A549 (cell line): ENCODE results near the gene ADAMTS14. TPM values are rescaled to one million over a fixed set of nuclear protein-coding genes. Genes with fewer than 3 reads are reported as not detected.

ENCODE experiments used
- ATAC-seq, 2 experiments: fragments of 200-7000 bp in 1 of 2; fragments of >200 bp in 1 of 2; cut with Nextera tagmentation in 1 of 2; cut with Tn5 transposase in 1 of 2; 3 replicates each; pipeline versions ENCODE4 v1.8.0 to v1.9.1; 2018 to 2020; ENCODE audit warnings: mild to moderate bottlenecking in 1 of 2, moderate library complexity in 1 of 2
- CTCF ChIA-PET: fragments of 300-600 bp; sonication (Branson Sonifier 250); formaldehyde crosslinking; extraction: SDS; loops from one replicate; lab custom pipeline; 2021; ENCODE audit warnings: antibody characterized with exemption, inconsistent platforms; lab: Yijun Ruan, JAX
- POLR2A ChIA-PET: fragments of 350-600 bp; formaldehyde crosslinking; extraction: SDS; loops from one replicate; lab custom pipeline; 2021; ENCODE audit warnings: antibody characterized with exemption, inconsistent platforms; lab: Yijun Ruan, JAX
- DNase-seq, 2 experiments: peaks; one replicate each; pipeline versions ENCODE4 v3.0.0 to v3.0.0-alpha.2; 2011 to 2016; ENCODE audit warnings: low read depth in 1 of 2, low spot score in 1 of 2
- FAIRE-seq: peaks from 2 replicates; lab custom pipeline; 2011; peaks lifted over from hg19 to GRCh38; lab: Jason Lieb, UNC
- H3K27ac ChIP-seq, 2 experiments: fragments of >200 bp; sonication (Bioruptor Twin); formaldehyde crosslinking; 3 replicates each; pipeline ENCODE4 v1.5.1; 2016 to 2017
- H3K4me1 ChIP-seq: fragments of >200 bp; sonication (Bioruptor Twin); formaldehyde crosslinking; 3 replicates; pipeline ENCODE4 v1.6.1; 2016
- H3K4me2 ChIP-seq: fragments of >200 bp; sonication (Bioruptor Twin); formaldehyde crosslinking; 3 replicates; pipeline ENCODE4 v1.6.1; 2016
- H3K4me3 ChIP-seq: fragments of >200 bp; sonication (Bioruptor Twin); formaldehyde crosslinking; 3 replicates; pipeline ENCODE4 v1.5.1; 2016
- H3K9me3 ChIP-seq: fragments of >200 bp; sonication (Bioruptor Twin); formaldehyde crosslinking; 3 replicates; pipeline ENCODE4 v1.6.1; 2016
- CBX2 ChIP-seq: fragments of 200-600 bp; sonication (generic); IDR thresholded peaks from 2 replicates; pipeline ENCODE4 v1.6.1; 2016; ENCODE audit warnings: low read depth, mild to moderate bottlenecking, borderline replicate concordance
- CHD2 ChIP-seq: fragments of 150-350 bp; IDR thresholded peaks from 2 replicates; pipeline ENCODE4 v1.6.1; 2014; ENCODE audit warnings: low read length; ENCODE audit not compliant: partially characterized antibody
- CHD4 ChIP-seq: fragments of 200-600 bp; sonication (generic); IDR thresholded peaks from 2 replicates; pipeline ENCODE4 v1.6.1; 2016; ENCODE audit warnings: antibody characterized with exemption, mild to moderate bottlenecking, borderline replicate concordance
- EHF ChIP-seq: fragments of 250-450 bp; sonication (Bioruptor Pico); IDR thresholded peaks from 2 replicates; pipeline ENCODE4 v1.5.0; 2020; ENCODE audit warnings: mild to moderate bottlenecking
- EP300 ChIP-seq, 2 experiments: fragments of >200 bp; sonication (Bioruptor Twin); formaldehyde crosslinking; IDR thresholded peaks; 2 replicates in 1 of 2; 3 replicates in 1 of 2; pipeline ENCODE4 v1.6.1; 2016 to 2017
- FOSB ChIP-seq: fragments of 250-450 bp; sonication (Bioruptor Pico); IDR thresholded peaks from 2 replicates; pipeline ENCODE4 v1.5.0; 2020; ENCODE audit warnings: mild to moderate bottlenecking, moderate library complexity
- FOSL2 ChIP-seq, 2 experiments: fragments of 450-650 bp in 1 of 2; fragments of >200 bp in 1 of 2; sonication (Bioruptor Twin) in 1 of 2; formaldehyde crosslinking; IDR thresholded peaks; 2 replicates each; pipeline versions ENCODE4 v1.5.0 to v1.6.1; 2016 to 2020; ENCODE audit warnings: mild to moderate bottlenecking in 1 of 2, moderate library complexity in 1 of 2
- GATA3 ChIP-seq: IDR thresholded peaks from 2 replicates; pipeline ENCODE4 v1.6.1; 2012; ENCODE audit warnings: borderline replicate concordance
- HOXA7 ChIP-seq: fragments of 250-450 bp; sonication (Bioruptor Pico); IDR thresholded peaks from 2 replicates; pipeline ENCODE4 v1.5.0; 2020; ENCODE audit warnings: mild to moderate bottlenecking, moderate library complexity
- HOXB13 ChIP-seq: fragments of 250-450 bp; sonication (Bioruptor Pico); IDR thresholded peaks from 2 replicates; pipeline ENCODE4 v1.5.0; 2020; ENCODE audit warnings: low read depth, mild to moderate bottlenecking, moderate library complexity
- HOXB5 ChIP-seq: fragments of 250-450 bp; sonication (Bioruptor Pico); IDR thresholded peaks from 2 replicates; pipeline ENCODE4 v1.5.0; 2020; ENCODE audit warnings: mild to moderate bottlenecking, moderate library complexity
- KDM5A ChIP-seq: fragments of 200-600 bp; sonication (generic); IDR thresholded peaks from 2 replicates; pipeline ENCODE4 v1.6.1; 2016; ENCODE audit warnings: antibody characterized with exemption, mild to moderate bottlenecking
- MYC ChIP-seq: IDR thresholded peaks from 2 replicates; pipeline ENCODE4 v1.6.1; 2012; ENCODE audit warnings: mild to moderate bottlenecking, inconsistent platforms, low read length, improper control_type of control experiment, borderline replicate concordance
- NPAS2 ChIP-seq: fragments of 250-450 bp; sonication (Bioruptor Pico); IDR thresholded peaks from 2 replicates; pipeline ENCODE4 v1.8.0; 2022; ENCODE audit warnings: mild to moderate bottlenecking, moderate library complexity, borderline replicate concordance
- POLR2A ChIP-seq: IDR thresholded peaks from 2 replicates; pipeline ENCODE4 v1.6.1; 2012; ENCODE audit warnings: mild to moderate bottlenecking, low read length
- RAD21 ChIP-seq, 2 experiments: fragments of >200 bp in 1 of 2; sonication (Bioruptor Twin) in 1 of 2; formaldehyde crosslinking in 1 of 2; IDR thresholded peaks in 1 of 2; conservative IDR thresholded peaks in 1 of 2; 2 replicates in 1 of 2; 3 replicates in 1 of 2; pipeline ENCODE4 v1.6.1; 2012 to 2018; ENCODE audit warnings: inconsistent platforms in 1 of 2
- RARB ChIP-seq: fragments of 250-450 bp; sonication (Bioruptor Pico); IDR thresholded peaks from 2 replicates; pipeline ENCODE4 v1.8.0; 2021; ENCODE audit warnings: mild to moderate bottlenecking, moderate library complexity
- RCOR1 ChIP-seq: fragments of 150-350 bp; IDR thresholded peaks from 2 replicates; pipeline ENCODE4 v1.6.1; 2014; ENCODE audit warnings: antibody characterized with exemption, low read length, low read depth
- SMC3 ChIP-seq: fragments of >200 bp; sonication (Bioruptor Twin); formaldehyde crosslinking; IDR thresholded peaks from 3 replicates; pipeline ENCODE4 v1.6.1; 2018; ENCODE audit warnings: inconsistent platforms
- SREBF2 ChIP-seq: fragments of 450-650 bp; IDR thresholded peaks from 2 replicates; pipeline ENCODE4 v1.6.1; 2014; ENCODE audit warnings: mild to moderate bottlenecking, moderate library complexity
- ZC3H11A ChIP-seq: fragments of 450-650 bp; IDR thresholded peaks from 2 replicates; pipeline ENCODE4 v1.6.1; 2014; ENCODE audit warnings: antibody characterized with exemption, mild to moderate bottlenecking
- ZFP36 ChIP-seq: fragments of 450-650 bp; IDR thresholded peaks from 2 replicates; pipeline ENCODE4 v1.6.1; 2014; ENCODE audit warnings: borderline replicate concordance; ENCODE audit not compliant: partially characterized antibody
- ZSCAN20 ChIP-seq: fragments of 250-450 bp; sonication (Bioruptor Pico); IDR thresholded peaks from 2 replicates; pipeline ENCODE4 v1.8.0; 2022; ENCODE audit warnings: mild to moderate bottlenecking, moderate library complexity
- WGBS: methylation state at CpG from one replicate; pipeline ENCODE4 v1.1.6; 2017; ENCODE audit errors: missing lambda C conversion rate; 5-methylcytosine and 5-hydroxymethylcytosine counted together
- polyA plus RNA-seq, 4 experiments: library from polyadenylated mRNA; depleted of rRNA in 3 of 4; stranded (reverse); fragments of >200 nt; fragmentation: RNase III in 1 of 4; extraction: RNeasy Plus Mini Kit Qiagen cat#74134 plus additional on column Dnase treatment in 1 of 4; gene quantifications; 2 replicates in 3 of 4; 3 replicates in 1 of 4; pipeline ENCODE4 v1.2.3, GENCODE V29; 2011 to 2017
- TF ChIP-seq, protein P1 (sequence below): IDR thresholded peaks from 2 replicates; pipeline ENCODE4 v1.6.1; 2012
- TF ChIP-seq, protein P2 (sequence below): fragments of 250-450 bp; sonication (Bioruptor Pico); IDR thresholded peaks from 2 replicates; pipeline ENCODE4 v1.5.0; 2021; ENCODE audit warnings: mild to moderate bottlenecking, moderate library complexity, borderline replicate concordance
- TF ChIP-seq, protein P3 (sequence below): fragments of >200 bp; sonication (Bioruptor Twin); formaldehyde crosslinking; IDR thresholded peaks from 2 replicates; pipeline ENCODE4 v1.6.1; 2016
- TF ChIP-seq, protein P4 (sequence below): fragments of 250-450 bp; sonication (Bioruptor Pico); IDR thresholded peaks from 2 replicates; pipeline ENCODE4 v1.5.0; 2020; ENCODE audit warnings: low read depth, mild to moderate bottlenecking, moderate library complexity
- TF ChIP-seq, protein P5 (sequence below): fragments of >200 bp; sonication (Bioruptor Twin); formaldehyde crosslinking; IDR thresholded peaks from 3 replicates; pipeline ENCODE4 v1.6.1; 2016
- TF ChIP-seq, protein P6 (sequence below): fragments of 200-600 bp; sonication (generic); IDR thresholded peaks from 2 replicates; pipeline ENCODE4 v1.6.1; 2016; ENCODE audit warnings: antibody characterized with exemption, mild to moderate bottlenecking, moderate library complexity
- TF ChIP-seq, protein P7 (sequence below): fragments of 450-650 bp; IDR thresholded peaks from 2 replicates; pipeline ENCODE4 v1.6.1; 2014; ENCODE audit warnings: antibody characterized with exemption
- TF ChIP-seq, protein P8 (sequence below): IDR thresholded peaks from 2 replicates; pipeline ENCODE4 v1.6.1; 2012

The ADAMTS14 gene
- polyA plus RNA-seq, 2 of the 4 experiments (the other 2 are of a cell fraction): 0.03 TPM; not detected in 1

DNA sequence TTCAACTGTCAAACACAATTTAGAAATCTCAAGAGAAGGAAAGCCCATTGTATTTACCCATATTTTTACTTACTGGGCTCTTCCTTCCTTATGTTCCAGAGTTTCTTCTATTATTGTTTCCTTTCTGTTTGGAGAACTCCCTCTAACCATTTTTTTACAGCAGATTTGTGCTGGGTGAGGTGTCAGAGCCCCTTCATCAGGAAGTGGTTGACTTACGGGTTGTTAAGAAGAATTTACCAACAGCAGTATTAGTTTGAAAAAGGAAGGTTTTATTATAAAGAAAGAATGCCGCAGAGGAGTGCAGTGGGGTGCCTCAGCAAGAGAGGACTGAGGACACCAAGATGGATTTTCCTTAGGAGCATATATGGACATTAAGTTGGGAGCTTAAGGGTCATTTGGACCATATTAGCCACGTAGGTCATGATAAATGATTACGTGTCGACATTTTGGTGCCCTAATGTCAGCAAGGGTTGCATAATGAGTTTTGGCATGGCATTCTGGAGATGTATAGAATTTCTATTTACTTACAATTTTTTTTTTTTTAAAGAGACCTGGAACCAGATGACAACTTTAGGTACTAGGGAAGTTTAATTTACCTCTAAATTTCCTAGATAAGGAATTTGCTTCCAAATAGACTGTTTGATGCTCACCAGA lies 119.2 kb downstream of the ADAMTS14 start:
- WGBS: 39% methylated on average over 5 of the region's 5 CpGs
- CTCF ChIA-PET: interaction anchor here (1.0 kb wide), 1 partner anchor 233 kb away, joined by 3 read pairs; no protein-coding TSS in a partner anchor
- no peak overlapping the region for H3K4me3 ChIP-seq

DNA sequence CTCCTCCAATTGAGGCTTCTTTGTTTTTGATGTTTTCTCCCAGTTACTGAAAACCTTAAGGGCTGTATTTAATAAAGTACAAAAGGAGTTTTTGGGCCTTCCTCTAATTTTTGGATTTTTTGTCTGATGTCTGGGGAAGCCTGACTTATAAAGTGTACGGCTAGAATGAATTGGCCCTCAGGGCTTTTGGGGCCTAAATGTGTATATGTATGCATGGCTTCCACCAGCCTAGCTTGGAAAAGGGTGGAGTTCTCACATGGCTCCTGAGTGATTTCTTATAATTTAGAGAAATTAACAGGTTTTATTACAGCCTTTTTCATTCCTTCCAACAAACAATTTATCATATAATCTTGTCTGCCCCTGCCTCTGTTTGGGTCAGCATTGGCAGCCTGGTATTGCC lies 123.3 kb downstream of the ADAMTS14 start:
- no peaks in the 10 kb centered on the region for H3K4me1 ChIP-seq
- 79% methylated on average over 1 of the region's 1 CpG for WGBS
- no peak overlapping the region for H3K4me3 ChIP-seq
- CTCF ChIA-PET: interaction anchor here (1.4 kb wide), 1 partner anchor 37 kb away, joined by 3 read pairs; no protein-coding TSS in a partner anchor
- no peak for DNase-seq
- POLR2A ChIA-PET: no interaction called here
- ATAC-seq: no peak
- no peak overlapping the region for H3K4me2 ChIP-seq
- no peak overlapping the region for H3K27ac ChIP-seq
- FAIRE-seq: no peak
- no peaks in the 10 kb centered on the region; the same call in 2 of the 3 replicates for H3K9me3 ChIP-seq
- TF ChIP-seq, protein P1, sequence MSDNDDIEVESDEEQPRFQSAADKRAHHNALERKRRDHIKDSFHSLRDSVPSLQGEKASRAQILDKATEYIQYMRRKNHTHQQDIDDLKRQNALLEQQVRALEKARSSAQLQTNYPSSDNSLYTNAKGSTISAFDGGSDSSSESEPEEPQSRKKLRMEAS: no peak
- TF ChIP-seq CBX2: no peak
- no peak for TF ChIP-seq HOXA7
- TF ChIP-seq, protein P2, sequence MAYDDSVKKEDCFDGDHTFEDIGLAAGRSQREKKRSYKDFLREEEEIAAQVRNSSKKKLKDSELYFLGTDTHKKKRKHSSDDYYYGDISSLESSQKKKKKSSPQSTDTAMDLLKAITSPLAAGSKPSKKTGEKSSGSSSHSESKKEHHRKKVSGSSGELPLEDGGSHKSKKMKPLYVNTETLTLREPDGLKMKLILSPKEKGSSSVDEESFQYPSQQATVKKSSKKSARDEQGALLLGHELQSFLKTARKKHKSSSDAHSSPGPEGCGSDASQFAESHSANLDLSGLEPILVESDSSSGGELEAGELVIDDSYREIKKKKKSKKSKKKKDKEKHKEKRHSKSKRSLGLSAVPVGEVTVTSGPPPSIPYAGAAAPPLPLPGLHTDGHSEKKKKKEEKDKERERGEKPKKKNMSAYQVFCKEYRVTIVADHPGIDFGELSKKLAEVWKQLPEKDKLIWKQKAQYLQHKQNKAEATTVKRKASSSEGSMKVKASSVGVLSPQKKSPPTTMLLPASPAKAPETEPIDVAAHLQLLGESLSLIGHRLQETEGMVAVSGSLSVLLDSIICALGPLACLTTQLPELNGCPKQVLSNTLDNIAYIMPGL (CRISPR knock-in tag): no peak
- TF ChIP-seq, protein P3, sequence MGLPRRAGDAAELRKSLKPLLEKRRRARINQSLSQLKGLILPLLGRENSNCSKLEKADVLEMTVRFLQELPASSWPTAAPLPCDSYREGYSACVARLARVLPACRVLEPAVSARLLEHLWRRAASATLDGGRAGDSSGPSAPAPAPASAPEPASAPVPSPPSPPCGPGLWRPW: no peak
- no peak for TF ChIP-seq ZFP36
- TF ChIP-seq POLR2A: no peak
- TF ChIP-seq ZC3H11A: no peak
- no peak for TF ChIP-seq EP300 (IDR thresholded peaks at IDR 0.05)
- TF ChIP-seq ZSCAN20: no peak
- TF ChIP-seq, protein P4, sequence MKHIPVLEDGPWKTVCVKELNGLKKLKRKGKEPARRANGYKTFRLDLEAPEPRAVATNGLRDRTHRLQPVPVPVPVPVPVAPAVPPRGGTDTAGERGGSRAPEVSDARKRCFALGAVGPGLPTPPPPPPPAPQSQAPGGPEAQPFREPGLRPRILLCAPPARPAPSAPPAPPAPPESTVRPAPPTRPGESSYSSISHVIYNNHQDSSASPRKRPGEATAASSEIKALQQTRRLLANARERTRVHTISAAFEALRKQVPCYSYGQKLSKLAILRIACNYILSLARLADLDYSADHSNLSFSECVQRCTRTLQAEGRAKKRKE (CRISPR knock-in tag): no peak
- TF ChIP-seq, protein P5, sequence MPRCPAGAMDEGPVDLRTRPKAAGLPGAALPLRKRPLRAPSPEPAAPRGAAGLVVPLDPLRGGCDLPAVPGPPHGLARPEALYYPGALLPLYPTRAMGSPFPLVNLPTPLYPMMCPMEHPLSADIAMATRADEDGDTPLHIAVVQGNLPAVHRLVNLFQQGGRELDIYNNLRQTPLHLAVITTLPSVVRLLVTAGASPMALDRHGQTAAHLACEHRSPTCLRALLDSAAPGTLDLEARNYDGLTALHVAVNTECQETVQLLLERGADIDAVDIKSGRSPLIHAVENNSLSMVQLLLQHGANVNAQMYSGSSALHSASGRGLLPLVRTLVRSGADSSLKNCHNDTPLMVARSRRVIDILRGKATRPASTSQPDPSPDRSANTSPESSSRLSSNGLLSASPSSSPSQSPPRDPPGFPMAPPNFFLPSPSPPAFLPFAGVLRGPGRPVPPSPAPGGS: no peak
- no peak for TF ChIP-seq HOXB13 (CRISPR knock-in tag)
- TF ChIP-seq RARB (CRISPR knock-in tag): no peak
- TF ChIP-seq FOSB (CRISPR knock-in tag): no peak

More for the DNA sequence above, 119.2 kb downstream of the ADAMTS14 start:
- H3K9me3 ChIP-seq: peaks cover 4% of the 10 kb centered on the region; the same call in 1 of the 3 replicates
- H3K27ac ChIP-seq: no peak overlapping the region
- DNase-seq (no peak), ATAC-seq (no peak), FAIRE-seq (no peak)
- TF ChIP-seq MYC: no peak
- no peak for TF ChIP-seq SMC3
- TF ChIP-seq CHD2: no peak
- no peak for TF ChIP-seq HOXB13 (CRISPR knock-in tag)
- no peak for TF ChIP-seq GATA3
- TF ChIP-seq, protein P6, sequence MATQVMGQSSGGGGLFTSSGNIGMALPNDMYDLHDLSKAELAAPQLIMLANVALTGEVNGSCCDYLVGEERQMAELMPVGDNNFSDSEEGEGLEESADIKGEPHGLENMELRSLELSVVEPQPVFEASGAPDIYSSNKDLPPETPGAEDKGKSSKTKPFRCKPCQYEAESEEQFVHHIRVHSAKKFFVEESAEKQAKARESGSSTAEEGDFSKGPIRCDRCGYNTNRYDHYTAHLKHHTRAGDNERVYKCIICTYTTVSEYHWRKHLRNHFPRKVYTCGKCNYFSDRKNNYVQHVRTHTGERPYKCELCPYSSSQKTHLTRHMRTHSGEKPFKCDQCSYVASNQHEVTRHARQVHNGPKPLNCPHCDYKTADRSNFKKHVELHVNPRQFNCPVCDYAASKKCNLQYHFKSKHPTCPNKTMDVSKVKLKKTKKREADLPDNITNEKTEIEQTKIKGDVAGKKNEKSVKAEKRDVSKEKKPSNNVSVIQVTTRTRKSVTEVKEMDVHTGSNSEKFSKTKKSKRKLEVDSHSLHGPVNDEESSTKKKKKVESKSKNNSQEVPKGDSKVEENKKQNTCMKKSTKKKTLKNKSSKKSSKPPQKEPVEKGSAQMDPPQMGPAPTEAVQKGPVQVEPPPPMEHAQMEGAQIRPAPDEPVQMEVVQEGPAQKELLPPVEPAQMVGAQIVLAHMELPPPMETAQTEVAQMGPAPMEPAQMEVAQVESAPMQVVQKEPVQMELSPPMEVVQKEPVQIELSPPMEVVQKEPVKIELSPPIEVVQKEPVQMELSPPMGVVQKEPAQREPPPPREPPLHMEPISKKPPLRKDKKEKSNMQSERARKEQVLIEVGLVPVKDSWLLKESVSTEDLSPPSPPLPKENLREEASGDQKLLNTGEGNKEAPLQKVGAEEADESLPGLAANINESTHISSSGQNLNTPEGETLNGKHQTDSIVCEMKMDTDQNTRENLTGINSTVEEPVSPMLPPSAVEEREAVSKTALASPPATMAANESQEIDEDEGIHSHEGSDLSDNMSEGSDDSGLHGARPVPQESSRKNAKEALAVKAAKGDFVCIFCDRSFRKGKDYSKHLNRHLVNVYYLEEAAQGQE: no peak
- TF ChIP-seq, protein P7, sequence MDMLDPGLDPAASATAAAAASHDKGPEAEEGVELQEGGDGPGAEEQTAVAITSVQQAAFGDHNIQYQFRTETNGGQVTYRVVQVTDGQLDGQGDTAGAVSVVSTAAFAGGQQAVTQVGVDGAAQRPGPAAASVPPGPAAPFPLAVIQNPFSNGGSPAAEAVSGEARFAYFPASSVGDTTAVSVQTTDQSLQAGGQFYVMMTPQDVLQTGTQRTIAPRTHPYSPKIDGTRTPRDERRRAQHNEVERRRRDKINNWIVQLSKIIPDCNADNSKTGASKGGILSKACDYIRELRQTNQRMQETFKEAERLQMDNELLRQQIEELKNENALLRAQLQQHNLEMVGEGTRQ: no peak
- no peak for TF ChIP-seq KDM5A
- no peak for TF ChIP-seq NPAS2 (CRISPR knock-in tag)
- TF ChIP-seq FOSL2 (IDR thresholded peaks at IDR 0.05): no peak
- no peak for TF ChIP-seq FOSL2 (CRISPR knock-in tag; IDR thresholded peaks at IDR 0.05)
- no peak for TF ChIP-seq HOXB5 (CRISPR knock-in tag)
- TF ChIP-seq SREBF2: no peak
- TF ChIP-seq EHF (CRISPR knock-in tag): no peak
- TF ChIP-seq, protein P8, sequence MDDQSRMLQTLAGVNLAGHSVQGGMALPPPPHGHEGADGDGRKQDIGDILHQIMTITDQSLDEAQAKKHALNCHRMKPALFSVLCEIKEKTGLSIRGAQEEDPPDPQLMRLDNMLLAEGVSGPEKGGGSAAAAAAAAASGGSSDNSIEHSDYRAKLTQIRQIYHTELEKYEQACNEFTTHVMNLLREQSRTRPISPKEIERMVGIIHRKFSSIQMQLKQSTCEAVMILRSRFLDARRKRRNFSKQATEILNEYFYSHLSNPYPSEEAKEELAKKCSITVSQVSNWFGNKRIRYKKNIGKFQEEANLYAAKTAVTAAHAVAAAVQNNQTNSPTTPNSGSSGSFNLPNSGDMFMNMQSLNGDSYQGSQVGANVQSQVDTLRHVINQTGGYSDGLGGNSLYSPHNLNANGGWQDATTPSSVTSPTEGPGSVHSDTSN: no peak
- no peak for TF ChIP-seq RCOR1
- TF ChIP-seq CHD4: no peak
- TF ChIP-seq RARB (CRISPR knock-in tag): no peak
- no peak for TF ChIP-seq ZFP36
- no peak for TF ChIP-seq RAD21 (conservative IDR thresholded peaks at IDR 0.05 in 1 of 2, IDR thresholded peaks at IDR 0.05 in 1 of 2)
- POLR2A ChIA-PET: no interaction called here
- no peak overlapping the region for H3K4me2 ChIP-seq
- no peaks in the 10 kb centered on the region for H3K4me1 ChIP-seq
